T-cell (primary cell): ENCODE measurements around the gene DIPK1A. TPM values are rescaled to one million over a fixed set of nuclear protein-coding genes. Genes with fewer than 3 reads are reported as not detected.

Experiments
- ATAC-seq, 4 experiments: fragments of 200-7000 bp in 3 of 4; fragments of 150-1000 bp in 1 of 4; cut with Tn5 transposase; replicated peaks in 1 of 4; 1 replicate in 3 of 4; 2 replicates in 1 of 4; pipeline ENCODE4 v1.10.0; 2021; ENCODE audit warnings: moderate library complexity in 3 of 4, mild to moderate bottlenecking in 2 of 4, moderate number of reproducible peaks in 1 of 4
- CTCF ChIA-PET, 2 donors: fragments of 300-600 bp; sonication (Branson Sonifier 250); formaldehyde crosslinking; loops; one replicate each; lab custom pipeline; 2022; ENCODE audit warnings: antibody characterized with exemption in 2 of 2; lab: Charles Lee
- POLR2A ChIA-PET, 2 donors: fragments of 300-600 bp; sonication (Branson Sonifier 250); formaldehyde crosslinking; loops; one replicate each; lab custom pipeline; 2022; ENCODE audit warnings: antibody characterized with exemption in 2 of 2; lab: Charles Lee
- DNase-seq, 35 experiments: peaks; one replicate each; pipeline versions ENCODE4 v3.0.0 to v3.0.0-alpha.2; 2013 to 2023
- H3K27ac ChIP-seq: one replicate; pipeline ENCODE4 v1.5.1; 2013; ENCODE audit warnings: low read length
- H3K27me3 ChIP-seq, 2 experiments: replicated peaks in 1 of 2; 1 replicate in 1 of 2; 2 replicates in 1 of 2; pipeline versions ENCODE4 v1.6.1 to v1.7.0; 2013; ENCODE audit warnings: low read length in 1 of 2, mixed read lengths in 1 of 2; ENCODE audit not compliant: control insufficient read depth in 2 of 2, insufficient read depth in 2 of 2; ENCODE audit errors: extremely low read depth in 1 of 2
- H3K36me3 ChIP-seq, 2 donors: 1 replicate in 1 of 2; 2 replicates in 1 of 2; pipeline versions ENCODE4 v1.6.1 to v1.7.0; 2013; ENCODE audit warnings: low read length in 1 of 2; ENCODE audit not compliant: control insufficient read depth in 2 of 2, insufficient read depth in 1 of 2; ENCODE audit errors: extremely low read depth in 1 of 2
- H3K4me1 ChIP-seq, 2 experiments: 1 replicate in 1 of 2; 2 replicates in 1 of 2; pipeline versions ENCODE4 v1.6.1 to v1.7.0; 2013; ENCODE audit warnings: low read length in 2 of 2, mixed read lengths in 1 of 2; ENCODE audit not compliant: insufficient read depth in 2 of 2, control insufficient read depth in 1 of 2; ENCODE audit errors: extremely low read depth in 1 of 2
- H3K4me3 ChIP-seq, 2 donors: 1 replicate in 1 of 2; 2 replicates in 1 of 2; pipeline versions ENCODE4 v1.5.1 to v1.7.0; 2013; ENCODE audit warnings: mild to moderate bottlenecking in 2 of 2, low read length in 1 of 2, moderate library complexity in 1 of 2; ENCODE audit not compliant: control insufficient read depth in 1 of 2; ENCODE audit errors: extremely low read depth in 1 of 2
- H3K9me3 ChIP-seq: 2 replicates; pipeline ENCODE4 v1.7.0; 2013
- H3K27ac Mint-ChIP-seq, 2 donors: one replicate each; pipeline ENCODE4 v1.8.0; 2020 to 2021; ENCODE audit warnings: mild to moderate bottlenecking in 2 of 2, mixed read lengths in 2 of 2
- H3K27me3 Mint-ChIP-seq, 2 donors: one replicate each; pipeline ENCODE4 v1.8.0; 2021 to 2022; ENCODE audit warnings: mixed read lengths in 2 of 2
- H3K36me3 Mint-ChIP-seq: one replicate; pipeline ENCODE4 v1.8.0; 2021; ENCODE audit warnings: mixed read lengths
- H3K4me1 Mint-ChIP-seq, 3 donors: one replicate each; pipeline ENCODE4 v1.8.0; 2020 to 2022; ENCODE audit warnings: mixed read lengths in 3 of 3, mild to moderate bottlenecking in 1 of 3
- H3K4me3 Mint-ChIP-seq, 3 donors: one replicate each; pipeline ENCODE4 v1.8.0; 2020 to 2022; ENCODE audit warnings: mild to moderate bottlenecking in 3 of 3, mixed read lengths in 3 of 3, moderate library complexity in 3 of 3
- H3K9me3 Mint-ChIP-seq, 3 donors: one replicate each; pipeline ENCODE4 v1.8.0; 2020 to 2022; ENCODE audit warnings: mixed read lengths in 3 of 3
- WGBS: methylation state at CpG from one replicate; pipeline ENCODE4 v1.1.5; 2013; ENCODE audit warnings: missing lambda C conversion rate; ENCODE audit not compliant: insufficient coverage; 5-methylcytosine and 5-hydroxymethylcytosine counted together
- total RNA-seq, 35 experiments: library from RNA in 6 of 35; stranded (reverse) in 6 of 35; fragments of 120-200 nt in 1 of 35; gene quantifications; one replicate each; pipeline versions ENCODE4 v1.2.1 to v1.2.4 and lab custom pipeline; 2013 to 2026

DIPK1A gene
- total RNA-seq, 5 donors from 2014 or later (not counting 1 experiment from before 2014, with no cell fraction given): 8.9 to 16.0 (median 14.4) TPM

DNA sequence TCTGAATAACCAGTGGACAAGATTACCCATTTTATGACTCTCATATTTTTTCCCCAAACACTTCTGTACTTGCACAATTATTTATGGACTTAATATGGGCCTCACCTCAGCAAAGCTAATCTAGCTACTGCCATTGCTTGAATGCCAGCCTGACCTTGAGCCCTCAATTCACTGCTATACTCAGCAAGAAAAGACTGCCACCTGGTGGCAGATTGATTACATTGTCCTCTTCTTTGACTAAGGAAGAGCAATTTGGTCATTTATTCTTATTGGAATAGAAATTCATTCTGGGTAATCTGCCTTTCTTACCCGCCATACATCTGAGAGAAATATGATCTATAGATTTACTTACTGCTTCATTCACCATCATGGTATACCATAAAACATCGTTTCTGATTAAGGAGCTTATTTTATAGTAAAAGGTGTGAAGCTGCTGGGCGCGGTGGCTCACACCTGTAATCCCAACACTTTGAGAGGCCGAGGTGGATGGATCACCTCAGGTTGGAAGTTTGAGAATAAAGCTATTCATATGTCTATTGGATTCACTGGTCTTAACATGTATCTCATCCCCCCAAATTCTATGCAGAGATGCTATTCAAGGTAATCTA lies 32.9 kb upstream of the DIPK1A start:
- no peaks in the 10 kb centered on the region for H3K36me3 ChIP-seq
- no CpG with 5 or more reads among the region's 5 CpGs for WGBS

DNA sequence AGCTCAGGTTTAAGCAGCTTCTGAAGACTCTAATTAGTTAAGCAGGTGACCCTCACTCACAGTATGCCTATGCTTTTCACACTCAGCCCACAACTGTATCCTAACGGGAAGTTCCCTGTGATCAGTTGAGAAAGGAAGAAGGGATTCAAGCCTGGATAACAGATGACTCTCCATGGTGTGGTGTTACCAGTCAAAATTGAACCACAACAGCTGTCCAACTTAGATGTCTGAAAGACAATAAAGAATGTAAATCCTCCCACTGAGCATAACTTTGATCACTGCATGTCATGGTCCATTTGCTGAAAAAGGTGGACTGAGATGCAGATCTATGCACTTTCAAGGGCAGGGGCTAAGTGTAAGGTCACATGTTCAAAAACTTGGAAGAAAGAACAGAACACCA lies 32.3 kb upstream of the DIPK1A start:
- Mint-ChIP-seq H3K27ac (peak overlapping the region; percentile 36 to 53), H3K4me1 (peaks cover 48 to 50% (median 49%) of the 10 kb centered on the region in 3 donors), H3K36me3 (no peaks in the 10 kb centered on the region), H3K9me3 (no peaks in the 10 kb centered on the region), H3K4me3 (no peak overlapping the region), H3K27me3 (no peaks in the 10 kb centered on the region)
- Histone ChIP-seq H3K27ac (no peak overlapping the region), H3K27me3 (no peaks in the 10 kb centered on the region), H3K9me3 (no peaks in the 10 kb centered on the region), H3K4me3 (no peak overlapping the region), H3K36me3 (no peaks in the 10 kb centered on the region), H3K4me1 (peaks cover 34 to 39% of the 10 kb centered on the region in 2 experiments)
- ChIA-PET CTCF (interaction anchor here (0.5 to 3.8 kb wide), 63 partner anchors 10 to 877 kb away, joined by 3 to 82 read pairs (median 5); partner anchors contain the start of genes DIPK1A (in 2 of the 2) and RPL5 (in 1 of the 2)), POLR2A (interaction anchor here in 1 of 2 donors (0.5 to 1.2 kb wide), 3 partner anchors 13 to 148 kb away, joined by 3 to 5 read pairs (median 5); no protein-coding TSS in a partner anchor)
- no CpG with 5 or more reads among the region's 1 CpG for WGBS
- ATAC-seq (peak in 1 of 4 experiments; percentile 4), DNase-seq (no peak)

More for the DNA sequence above, 32.9 kb upstream of the DIPK1A start:
- Mint-ChIP-seq H3K27me3 (no peaks in the 10 kb centered on the region), H3K36me3 (no peaks in the 10 kb centered on the region), H3K9me3 (no peaks in the 10 kb centered on the region), H3K4me1 (peaks cover 45 to 46% (median 45%) of the 10 kb centered on the region in 3 donors), H3K27ac (peak overlapping the region; percentile 36 to 53), H3K4me3 (no peak overlapping the region)
- no peaks in the 10 kb centered on the region for H3K9me3 ChIP-seq
- H3K27ac ChIP-seq: no peak overlapping the region
- POLR2A ChIA-PET: interaction anchor here (0.6 to 1.2 kb wide), 5 partner anchors 13 to 162 kb away, joined by 3 to 12 read pairs (median 3); partner anchors contain the start of gene RPL5 (in 1 of the 2)
- DNase-seq (peak in 33 of 35 experiments; percentile 16 to 91 (median 66)), ATAC-seq (peak; percentile 76 to 87 (median 81))
- H3K4me1 ChIP-seq: peaks cover 34 to 36% of the 10 kb centered on the region in 2 experiments
- H3K27me3 ChIP-seq: no peaks in the 10 kb centered on the region
- H3K4me3 ChIP-seq: no peak overlapping the region
- CTCF ChIA-PET: interaction anchor here (0.5 to 3.8 kb wide), 73 partner anchors 9 to 1047 kb away, joined by 3 to 82 read pairs (median 5); partner anchors contain the start of genes DIPK1A (in 2 of the 2) and RPL5 (in 1 of the 2)

DNA sequence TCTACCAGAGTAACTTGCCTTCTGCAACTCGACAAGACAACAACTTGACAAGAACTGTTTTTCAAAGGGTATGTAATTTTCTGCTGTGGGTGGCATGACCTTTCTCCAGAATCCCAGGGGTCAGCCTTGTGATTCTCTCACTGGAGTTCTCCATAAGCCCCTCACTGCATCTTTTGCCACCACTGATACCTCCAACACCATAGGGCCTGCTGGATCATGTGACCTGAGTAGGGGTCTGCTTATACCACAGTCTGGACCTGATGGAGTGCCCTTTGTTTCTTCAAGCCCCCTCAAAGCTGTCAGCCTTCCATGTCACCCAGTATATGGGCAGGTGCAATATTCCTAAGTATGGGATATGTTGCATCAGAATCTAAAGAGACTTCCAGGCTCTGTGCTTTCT lies 31.6 kb upstream of the DIPK1A start:
- Mint-ChIP-seq H3K27ac (peak overlapping the region; percentile 79 to 88), H3K36me3 (no peaks in the 10 kb centered on the region), H3K4me3 (peak overlapping the region in 1 of 3 donors; percentile 22), H3K9me3 (no peaks in the 10 kb centered on the region), H3K27me3 (no peaks in the 10 kb centered on the region), H3K4me1 (peaks cover 48 to 50% (median 49%) of the 10 kb centered on the region in 3 donors)
- no peaks in the 10 kb centered on the region for H3K9me3 ChIP-seq
- H3K36me3 ChIP-seq: no peaks in the 10 kb centered on the region
- CTCF ChIA-PET: interaction anchor here (1.0 to 3.8 kb wide), 21 partner anchors 12 to 141 kb away, joined by 3 to 82 read pairs (median 12); partner anchors contain the start of gene DIPK1A (in 1 of the 2)
- POLR2A ChIA-PET: interaction anchor here in 1 of 2 donors (1.2 kb wide), 1 partner anchor 12 kb away, joined by 5 read pairs; no protein-coding TSS in a partner anchor
- no peak overlapping the region for H3K4me3 ChIP-seq
- peaks cover 34 to 39% of the 10 kb centered on the region in 2 experiments for H3K4me1 ChIP-seq
- no CpG with 5 or more reads among the region's 1 CpG for WGBS
- no peaks in the 10 kb centered on the region for H3K27me3 ChIP-seq
- ATAC-seq (no peak), DNase-seq (no peak)
- no peak overlapping the region for H3K27ac ChIP-seq

DNA sequence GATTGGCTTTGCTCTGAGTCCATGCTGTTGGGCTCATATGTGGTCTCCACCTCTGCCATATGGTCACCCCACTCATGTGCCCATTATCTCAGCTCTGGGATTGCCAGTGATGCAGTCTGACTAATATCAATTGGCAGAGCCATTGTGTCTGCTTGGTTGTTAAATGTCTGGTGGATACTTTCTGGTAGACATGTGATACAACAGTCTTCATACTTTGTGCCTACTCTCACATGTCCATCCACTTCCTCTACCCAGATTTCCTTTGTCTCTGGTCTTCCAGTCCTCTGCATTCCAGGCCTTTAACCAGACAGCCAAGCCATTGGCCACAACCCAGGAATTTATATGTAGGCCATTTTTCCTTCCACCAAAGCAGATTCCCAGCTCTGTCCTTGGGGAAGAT lies 30.8 kb upstream of the DIPK1A start:
- H3K36me3 ChIP-seq: no peaks in the 10 kb centered on the region
- peaks cover 34 to 39% of the 10 kb centered on the region in 2 experiments for H3K4me1 ChIP-seq
- Mint-ChIP-seq H3K4me1 (peaks cover 48 to 50% (median 49%) of the 10 kb centered on the region in 3 donors), H3K9me3 (no peaks in the 10 kb centered on the region), H3K27ac (peak overlapping the region; percentile 79 to 88), H3K4me3 (peak overlapping the region in 1 of 3 donors; percentile 22), H3K27me3 (no peaks in the 10 kb centered on the region), H3K36me3 (no peaks in the 10 kb centered on the region)
- no peaks in the 10 kb centered on the region for H3K9me3 ChIP-seq
- H3K27ac ChIP-seq: peak overlapping the region; percentile 27
- CTCF ChIA-PET: interaction anchor here (1.0 to 3.8 kb wide), 7 partner anchors 23 to 141 kb away, joined by 3 to 82 read pairs (median 24); no protein-coding TSS in a partner anchor
- no peak overlapping the region for H3K4me3 ChIP-seq
- H3K27me3 ChIP-seq: no peaks in the 10 kb centered on the region
- DNase-seq: no peak
- POLR2A ChIA-PET: interaction anchor here in 1 of 2 donors (0.8 kb wide), 1 partner anchor 11 kb away, joined by 3 read pairs; no protein-coding TSS in a partner anchor
- ATAC-seq: no peak

DNA sequence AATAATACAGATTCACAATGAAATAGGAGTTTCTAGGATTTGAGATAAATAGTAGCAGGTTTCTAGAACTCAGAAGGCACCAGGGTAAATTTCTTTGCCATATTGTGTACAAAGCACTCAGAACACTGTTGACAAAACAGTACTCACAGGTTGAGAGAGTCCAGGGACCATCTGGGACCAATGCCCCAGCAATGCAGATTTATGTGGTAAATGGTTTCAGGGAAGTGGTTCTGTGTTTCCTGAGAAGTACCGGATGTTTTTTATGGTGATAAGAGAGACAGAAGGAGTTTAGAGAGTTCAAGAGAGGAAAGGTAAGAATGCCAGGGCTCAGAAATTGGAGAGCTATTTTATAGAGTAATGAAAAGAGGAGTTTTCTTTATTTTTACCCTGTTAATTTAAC lies 29.6 kb upstream of the DIPK1A start:
- ChIA-PET CTCF (interaction anchor here (0.6 to 1.9 kb wide), 10 partner anchors 10 to 455 kb away, joined by 3 to 24 read pairs (median 4); partner anchors contain the start of gene DIPK1A (in 1 of the 2)), POLR2A (interaction anchor here in 1 of 2 donors (0.6 to 1.1 kb wide), 3 partner anchors 10 to 55 kb away, joined by 3 to 4 read pairs (median 4); no protein-coding TSS in a partner anchor)
- peak overlapping the region; percentile 19 to 58 (median 52) for H3K4me3 Mint-ChIP-seq
- H3K4me3 ChIP-seq: no peak overlapping the region
- no peaks in the 10 kb centered on the region for H3K27me3 ChIP-seq
- H3K36me3 ChIP-seq: no peaks in the 10 kb centered on the region
- H3K27ac ChIP-seq: peak overlapping the region; percentile 32
- peaks cover 34 to 39% of the 10 kb centered on the region in 2 experiments for H3K4me1 ChIP-seq
- peak overlapping the region; percentile 80 to 85 for H3K27ac Mint-ChIP-seq
- peaks cover 48 to 50% (median 49%) of the 10 kb centered on the region in 3 donors for H3K4me1 Mint-ChIP-seq
- 0% methylated on average over 1 of the region's 1 CpG for WGBS
- H3K9me3 ChIP-seq: no peaks in the 10 kb centered on the region
- no peaks in the 10 kb centered on the region for H3K9me3 Mint-ChIP-seq
- peak in 23 of 35 experiments; percentile 5 to 53 (median 17) for DNase-seq
- no peaks in the 10 kb centered on the region for H3K27me3 Mint-ChIP-seq
- no peaks in the 10 kb centered on the region for H3K36me3 Mint-ChIP-seq
- ATAC-seq: peak; percentile 56 to 79 (median 76)
